Stimulated activated effector memory CD8-positive, alpha-beta T cell treated with anti-CD3 and anti-CD28 coated beads, Interleukin-12 subunit alpha, Interleukin-12 subunit beta, amount 100 ng/mL, for 72 hours (primary cell): ENCODE results near the gene RYR1.
"Not testable (repeated sequence)": the region's sequence is repeated elsewhere in the genome, so short reads cannot be mapped to it uniquely, and the experiment has no call there.

ENCODE experiments used
- ATAC-seq: fragments of 150-1000 bp; cut with Tn5 transposase; 2 replicates; pipeline ENCODE4 v1.10.0; 2021
- DNase-seq, 2 donors: peaks; one replicate each; pipeline ENCODE4 v3.0.0; 2021 to 2022; ENCODE audit warnings: low spot score in 2 of 2
- H3K27ac Mint-ChIP-seq: one replicate; pipeline ENCODE4 v1.8.0; 2022; ENCODE audit warnings: mild to moderate bottlenecking, mixed read lengths
- H3K36me3 Mint-ChIP-seq: one replicate; pipeline ENCODE4 v1.8.0; 2022; ENCODE audit warnings: mild to moderate bottlenecking, mixed read lengths
- H3K4me1 Mint-ChIP-seq: one replicate; pipeline ENCODE4 v1.8.0; 2022; ENCODE audit warnings: mixed read lengths
- H3K4me3 Mint-ChIP-seq: one replicate; pipeline ENCODE4 v1.8.0; 2022; ENCODE audit warnings: mild to moderate bottlenecking, mixed read lengths
- H3K9me3 Mint-ChIP-seq: one replicate; pipeline ENCODE4 v1.8.0; 2022; ENCODE audit warnings: mixed read lengths

The RYR1 gene

GRCh38 chr19:38514812-38515633 lies 81.5 kb downstream of the RYR1 start:
- DNase-seq = peak; percentile 74 to 89
- Mint-ChIP-seq H3K36me3 (peaks cover 60% of the 10 kb centered on the region), H3K9me3 (no peaks in the 10 kb centered on the region), H3K4me3 (peak overlapping the region; percentile 24), H3K4me1 (peaks cover 17% of the 10 kb centered on the region), H3K27ac (no peak overlapping the region)
- peak; percentile 85 for ATAC-seq

DNA sequence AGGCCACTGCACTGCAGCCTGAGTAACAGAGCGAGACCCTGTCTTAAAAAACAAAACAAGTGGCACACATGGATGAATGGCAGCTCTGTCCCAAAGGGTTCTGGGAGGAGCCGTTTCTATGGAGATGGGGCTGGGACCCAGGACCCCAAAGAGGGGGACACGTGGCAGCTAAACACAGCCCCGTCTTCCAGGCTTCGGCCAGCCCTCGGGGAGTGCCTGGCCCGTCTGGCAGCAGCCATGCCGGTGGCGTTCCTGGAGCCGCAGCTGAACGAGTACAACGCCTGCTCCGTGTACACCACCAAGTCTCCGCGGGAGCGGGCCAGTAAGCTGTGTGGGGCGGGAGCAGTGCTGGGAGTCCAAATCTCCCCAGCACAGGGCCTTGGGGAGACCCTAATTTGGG lies 82.4 kb downstream of the RYR1 start:
- peaks cover 17% of the 10 kb centered on the region for H3K4me1 Mint-ChIP-seq
- ATAC-seq (no peak), DNase-seq (no peak)
- no peak overlapping the region for H3K27ac Mint-ChIP-seq
- H3K9me3 Mint-ChIP-seq = no peaks in the 10 kb centered on the region
- no peak overlapping the region for H3K4me3 Mint-ChIP-seq
- H3K36me3 Mint-ChIP-seq = peaks cover 61% of the 10 kb centered on the region

DNA sequence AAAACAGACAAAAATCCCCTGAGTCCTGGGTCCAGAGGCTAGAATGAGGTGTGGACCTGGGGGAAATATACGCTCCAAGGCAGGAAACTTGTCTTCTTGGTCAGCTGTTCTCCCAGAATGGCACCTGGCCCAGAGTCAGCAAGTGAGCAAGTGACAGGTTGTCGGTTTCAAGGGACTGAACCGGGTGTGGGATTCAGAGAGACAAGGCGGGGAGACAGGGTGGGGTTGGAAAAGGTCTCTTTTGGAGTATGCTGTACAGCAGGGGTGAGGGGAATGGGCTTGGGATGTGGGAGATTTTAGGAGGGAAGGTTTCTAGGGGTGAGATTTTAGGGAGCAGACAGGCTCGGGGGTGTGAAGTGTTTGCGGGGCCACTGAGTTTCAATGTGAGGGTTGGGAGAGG lies 83.3 kb downstream of the RYR1 start:
- Mint-ChIP-seq H3K4me1 (peaks cover 17% of the 10 kb centered on the region), H3K4me3 (no peak overlapping the region), H3K36me3 (peaks cover 64% of the 10 kb centered on the region), H3K27ac (peak overlapping the region; percentile 48), H3K9me3 (no peaks in the 10 kb centered on the region)
- no peak for ATAC-seq
- DNase-seq = no peak

DNA sequence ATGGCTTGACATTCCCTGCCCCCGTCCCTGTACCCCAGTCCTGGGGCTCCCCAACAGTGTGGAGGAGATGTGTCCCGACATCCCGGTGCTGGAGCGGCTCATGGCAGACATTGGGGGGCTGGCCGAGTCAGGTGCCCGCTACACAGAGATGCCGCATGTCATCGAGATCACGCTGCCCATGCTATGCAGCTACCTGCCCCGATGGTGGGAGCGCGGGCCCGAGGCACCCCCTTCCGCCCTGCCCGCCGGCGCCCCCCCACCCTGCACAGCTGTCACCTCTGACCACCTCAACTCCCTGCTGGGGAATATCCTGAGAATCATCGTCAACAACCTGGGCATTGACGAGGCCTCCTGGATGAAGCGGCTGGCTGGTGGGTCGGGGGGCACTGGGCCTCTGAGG lies 83.8 kb downstream of the RYR1 start:
- peaks cover 17% of the 10 kb centered on the region for H3K4me1 Mint-ChIP-seq
- H3K36me3 Mint-ChIP-seq = peaks cover 64% of the 10 kb centered on the region
- no peaks in the 10 kb centered on the region for H3K9me3 Mint-ChIP-seq
- ATAC-seq = no peak
- H3K4me3 Mint-ChIP-seq = no peak overlapping the region
- no peak for DNase-seq
- peak overlapping the region; percentile 48 for H3K27ac Mint-ChIP-seq

GRCh38 chr19:38517980-38518379 lies 84.5 kb downstream of the RYR1 start:
- not testable (repeated sequence) for ATAC-seq, H3K4me3 Mint-ChIP-seq, H3K27ac Mint-ChIP-seq, DNase-seq, H3K9me3 Mint-ChIP-seq
- peaks cover 17% of the 10 kb centered on the region for H3K4me1 Mint-ChIP-seq
- H3K36me3 Mint-ChIP-seq = peaks cover 62% of the 10 kb centered on the region

- Mint-ChIP-seq H3K36me3 (peaks cover 51% of the 10 kb centered on the region), H3K9me3 (no peaks in the 10 kb centered on the region), H3K4me1 (peaks cover 6% of the 10 kb centered on the region), H3K4me3 (no peak overlapping the region), H3K27ac (no peak overlapping the region)
- no peak for DNase-seq
- no peak for ATAC-seq
Measured at GRCh38 chr19:38519168-38519567, 85.7 kb downstream of the RYR1 start.

GRCh38 chr19:38519988-38520387 lies 86.5 kb downstream of the RYR1 start:
- Mint-ChIP-seq H3K27ac (no peak overlapping the region), H3K4me3 (no peak overlapping the region), H3K4me1 (peaks cover 5% of the 10 kb centered on the region), H3K9me3 (no peaks in the 10 kb centered on the region), H3K36me3 (peaks cover 43% of the 10 kb centered on the region)
- ATAC-seq = no peak
- DNase-seq = no peak

DNA sequence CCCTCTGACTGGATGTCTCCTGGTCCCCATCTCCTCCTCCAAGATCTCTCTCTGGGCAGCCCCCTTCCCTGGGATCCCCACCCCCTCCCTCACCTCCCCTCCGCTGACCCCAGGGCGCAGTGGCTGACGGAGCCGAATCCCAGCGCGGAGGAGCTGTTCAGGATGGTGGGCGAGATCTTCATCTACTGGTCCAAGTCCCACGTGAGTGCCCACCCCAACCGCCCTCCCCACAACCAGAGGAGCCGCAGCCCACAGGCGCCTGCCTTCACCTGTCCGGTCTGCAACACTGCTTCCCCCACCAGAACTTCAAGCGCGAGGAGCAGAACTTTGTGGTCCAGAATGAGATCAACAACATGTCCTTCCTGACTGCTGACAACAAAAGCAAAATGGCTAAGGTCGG lies 89.4 kb downstream of the RYR1 start:
- H3K36me3 Mint-ChIP-seq = peaks cover 47% of the 10 kb centered on the region
- H3K4me3 Mint-ChIP-seq = no peak overlapping the region
- DNase-seq (no peak), ATAC-seq (no peak)
- no peaks in the 10 kb centered on the region for H3K9me3 Mint-ChIP-seq
- peaks cover 8% of the 10 kb centered on the region for H3K4me1 Mint-ChIP-seq
- H3K27ac Mint-ChIP-seq = no peak overlapping the region

GRCh38 chr19:38523319-38523718 lies 89.8 kb downstream of the RYR1 start:
- Mint-ChIP-seq H3K36me3 (peaks cover 50% of the 10 kb centered on the region), H3K4me3 (no peak overlapping the region), H3K4me1 (peaks cover 8% of the 10 kb centered on the region), H3K27ac (no peak overlapping the region), H3K9me3 (no peaks in the 10 kb centered on the region)
- DNase-seq (no peak), ATAC-seq (no peak)

GRCh38 chr19:38524369-38524768 lies 90.9 kb downstream of the RYR1 start:
- Mint-ChIP-seq H3K4me1 (peaks cover 8% of the 10 kb centered on the region), H3K27ac (no peak overlapping the region), H3K9me3 (no peaks in the 10 kb centered on the region), H3K4me3 (no peak overlapping the region), H3K36me3 (peaks cover 48% of the 10 kb centered on the region)
- DNase-seq (no peak), ATAC-seq (no peak)

- no peaks in the 10 kb centered on the region for H3K9me3 Mint-ChIP-seq
- peaks cover 8% of the 10 kb centered on the region for H3K4me1 Mint-ChIP-seq
- no peak overlapping the region for H3K4me3 Mint-ChIP-seq
- H3K36me3 Mint-ChIP-seq = peaks cover 47% of the 10 kb centered on the region
- no peak for DNase-seq
- no peak overlapping the region for H3K27ac Mint-ChIP-seq
- no peak for ATAC-seq
Measured at GRCh38 chr19:38524994-38525634, 91.6 kb downstream of the RYR1 start.

DNA sequence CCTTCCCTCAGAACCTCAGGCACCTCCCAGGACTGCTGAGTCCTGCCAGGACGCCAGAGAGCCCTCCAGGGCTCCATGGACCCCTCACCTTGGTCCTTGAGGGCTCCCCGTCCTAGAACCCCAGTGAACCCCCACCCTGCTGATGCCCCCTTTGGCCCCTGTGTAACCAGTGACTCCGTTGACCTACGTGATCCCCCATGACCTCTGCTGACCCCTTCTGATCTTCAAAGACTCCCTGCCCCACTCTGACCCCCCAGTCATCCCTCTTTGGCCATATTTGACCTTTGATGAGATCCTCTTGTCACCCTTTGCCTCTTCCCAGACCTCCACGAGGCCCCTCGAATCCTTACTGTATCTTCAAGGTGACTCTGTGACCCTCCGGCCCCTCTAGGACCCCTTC lies 92.9 kb downstream of the RYR1 start:
- Mint-ChIP-seq H3K4me3 (no peak overlapping the region), H3K9me3 (no peaks in the 10 kb centered on the region), H3K4me1 (peaks cover 8% of the 10 kb centered on the region), H3K27ac (peak overlapping the region; percentile 20), H3K36me3 (peaks cover 40% of the 10 kb centered on the region)
- ATAC-seq (no peak), DNase-seq (no peak)

GRCh38 chr19:38527466-38528136 lies 94.1 kb downstream of the RYR1 start:
- Mint-ChIP-seq H3K4me1 (peaks cover 8% of the 10 kb centered on the region), H3K36me3 (peaks cover 43% of the 10 kb centered on the region), H3K4me3 (no peak overlapping the region), H3K27ac (no peak overlapping the region), H3K9me3 (no peaks in the 10 kb centered on the region)
- DNase-seq (no peak), ATAC-seq (peak; percentile 34)

DNA sequence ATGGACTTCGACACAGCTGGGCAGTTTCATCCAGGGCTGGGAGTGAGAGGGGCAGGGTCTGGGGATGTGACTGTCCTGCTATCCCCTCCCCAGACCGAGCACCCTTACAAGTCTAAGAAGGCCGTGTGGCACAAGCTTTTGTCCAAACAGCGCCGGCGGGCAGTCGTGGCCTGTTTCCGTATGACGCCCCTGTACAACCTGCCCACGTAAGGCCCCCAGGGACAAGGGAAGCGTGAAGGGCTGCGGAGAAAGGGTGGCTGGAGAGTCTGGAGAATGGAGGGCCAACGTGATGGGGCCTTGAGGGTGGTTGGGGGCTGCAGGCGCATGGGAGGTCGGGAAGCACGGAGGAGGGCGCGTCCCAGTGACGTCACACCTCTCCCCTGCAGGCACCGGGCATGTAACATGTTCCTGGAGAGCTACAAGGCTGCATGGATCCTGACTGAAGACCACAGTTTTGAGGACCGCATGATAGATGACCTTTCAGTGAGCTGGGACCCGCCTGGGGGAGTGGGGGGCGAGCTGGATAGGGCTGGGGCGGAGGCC lies 94.8 kb downstream of the RYR1 start:
- H3K36me3 Mint-ChIP-seq = peaks cover 50% of the 10 kb centered on the region
- no peak overlapping the region for H3K27ac Mint-ChIP-seq
- H3K9me3 Mint-ChIP-seq = no peaks in the 10 kb centered on the region
- no peak overlapping the region for H3K4me3 Mint-ChIP-seq
- H3K4me1 Mint-ChIP-seq = peaks cover 8% of the 10 kb centered on the region
- DNase-seq = no peak
- no peak for ATAC-seq

- no peak overlapping the region for H3K4me3 Mint-ChIP-seq
- no peaks in the 10 kb centered on the region for H3K9me3 Mint-ChIP-seq
- no peak for DNase-seq
- H3K27ac Mint-ChIP-seq = no peak overlapping the region
- ATAC-seq = no peak
- peaks cover 8% of the 10 kb centered on the region for H3K4me1 Mint-ChIP-seq
- H3K36me3 Mint-ChIP-seq = peaks cover 56% of the 10 kb centered on the region
Measured at GRCh38 chr19:38528931-38529330, 95.4 kb downstream of the RYR1 start.
